Measurements from ENCODE around the gene TSPAN2.

TSPAN2 gene

GRCh38 chr1:115112496-115113375 is 23.4 kb upstream of the TSPAN2 start:
- peak; percentile 5 to 21 for DNase-seq

GRCh38 chr1:115107516-115108260 is 18.4 kb upstream of the TSPAN2 start:
- DNase-seq, result no peak

- DNase-seq, result no peak
Observed at GRCh38 chr1:115105831-115106230, 16.5 kb upstream of the TSPAN2 start.

- DNase-seq, result no peak
Observed at GRCh38 chr1:115099693-115100050, 10.4 kb upstream of the TSPAN2 start.

GRCh38 chr1:115098979-115099692 is 9.8 kb upstream of the TSPAN2 start:
- DNase-seq, result peak in 1 of 2 donors; percentile 73

GRCh38 chr1:115092175-115092574 is 2.9 kb upstream of the TSPAN2 start:
- no peak for DNase-seq

GRCh38 chr1:115091572-115091971 is 2.3 kb upstream of the TSPAN2 start:
- no peak for DNase-seq

GRCh38 chr1:115090956-115091355 is 1.7 kb upstream of the TSPAN2 start:
- no peak for DNase-seq

- no peak for DNase-seq
Observed at GRCh38 chr1:115090540-115090939, 1.2 kb upstream of the TSPAN2 start.

- no peak for DNase-seq
Observed at GRCh38 chr1:115090186-115090490, 835 bp upstream of the TSPAN2 start.

GRCh38 chr1:115088871-115089419 is 358 bp downstream of the TSPAN2 start:
- DNase-seq, result no peak

GRCh38 chr1:115088115-115088778 is 1.1 kb downstream of the TSPAN2 start:
- no peak for DNase-seq

GRCh38 chr1:115086176-115086830 is 3.0 kb downstream of the TSPAN2 start:
- DNase-seq, result no peak

- no peak for DNase-seq
Observed at GRCh38 chr1:115084902-115085511, 4.3 kb downstream of the TSPAN2 start.

GRCh38 chr1:115082949-115083348 is 6.4 kb downstream of the TSPAN2 start:
- no peak for DNase-seq

- no peak for DNase-seq
Observed at GRCh38 chr1:115078708-115079107, 10.6 kb downstream of the TSPAN2 start.

- DNase-seq, result no peak
Observed at GRCh38 chr1:115077984-115078330, 11.3 kb downstream of the TSPAN2 start.

- DNase-seq, result no peak
Observed at GRCh38 chr1:115077286-115077983, 11.9 kb downstream of the TSPAN2 start.

- no peak for DNase-seq
Observed at GRCh38 chr1:115076384-115076915, 12.9 kb downstream of the TSPAN2 start.

GRCh38 chr1:115074839-115075534 is 14.3 kb downstream of the TSPAN2 start:
- no peak for DNase-seq

All from bone marrow (tissue), 2 donors.